ENCODE measurements around the gene STRA6.

- no peak for TF ChIP-seq CTCF (conservative IDR thresholded peaks at IDR 0.05; ENCODE audit: low read length)
- TF ChIP-seq EZH2phosphoT487 (IDR thresholded peaks at IDR 0.05; ENCODE audit: borderline replicate concordance, low read depth, low read length), result no peak
These were observed 43.5 kb downstream of the STRA6 start for GRCh38 chr15:74158855-74159650.

All from OCI-LY7 (cell line).